H9 (cell line): ENCODE results near the gene ZNF750. TPM values are rescaled to one million over a fixed set of nuclear protein-coding genes. Genes with fewer than 3 reads are reported as not detected.
A peak's percentile ranks its signal among the peaks of the same experiment; 100 is the strongest.

ENCODE experiments used
- DNase-seq: peaks from one replicate; pipeline ENCODE4 v3.0.0-alpha.2; 2017
- H2AFZ ChIP-seq: one replicate; pipeline ENCODE4 v1.6.1; 2013; ENCODE audit warnings: mild to moderate bottlenecking, low read length, control low read depth, moderate library complexity
- H2AK5ac ChIP-seq: 2 replicates; pipeline ENCODE4 v1.6.1; 2013; ENCODE audit warnings: low read length, control low read depth, mixed read lengths; ENCODE audit not compliant: insufficient read length
- H2BK120ac ChIP-seq: one replicate; pipeline ENCODE4 v1.6.1; 2013; ENCODE audit warnings: low read depth, mild to moderate bottlenecking, low read length, control low read depth, inconsistent platforms; ENCODE audit not compliant: poor library complexity, severe bottlenecking
- H2BK12ac ChIP-seq: 2 replicates; pipeline ENCODE4 v1.6.1; 2013; ENCODE audit warnings: low read length, control low read depth, mixed read lengths, low read depth; ENCODE audit not compliant: insufficient read length
- H2BK15ac ChIP-seq: 2 replicates; pipeline ENCODE4 v1.6.1; 2013; ENCODE audit warnings: low read depth, low read length, control low read depth
- H2BK20ac ChIP-seq: one replicate; pipeline ENCODE4 v1.6.1; 2013; ENCODE audit warnings: low read depth, mild to moderate bottlenecking, low read length, control low read depth, inconsistent platforms; ENCODE audit not compliant: poor library complexity, severe bottlenecking
- H2BK5ac ChIP-seq: 2 replicates; pipeline ENCODE4 v1.6.1; 2013; ENCODE audit warnings: low read length, control low read depth, mixed read lengths; ENCODE audit not compliant: insufficient read length
- H3K14ac ChIP-seq: 2 replicates; pipeline ENCODE4 v1.6.1; 2013; ENCODE audit warnings: low read length, control low read depth; ENCODE audit not compliant: insufficient read depth
- H3K18ac ChIP-seq: 2 replicates; pipeline ENCODE4 v1.6.1; 2013; ENCODE audit warnings: low read depth, mild to moderate bottlenecking, mixed read lengths, low read length, control low read depth; ENCODE audit not compliant: insufficient read length
- H3K23ac ChIP-seq: 2 replicates; pipeline ENCODE4 v1.6.1; 2013; ENCODE audit warnings: low read length, control low read depth, mixed read lengths, low read depth; ENCODE audit not compliant: insufficient read length
- H3K23me2 ChIP-seq: 2 replicates; pipeline ENCODE4 v1.6.1; 2013; ENCODE audit warnings: low read depth, mild to moderate bottlenecking, mixed read lengths, low read length, control low read depth; ENCODE audit not compliant: insufficient read length, poor library complexity, severe bottlenecking
- H3K27ac ChIP-seq: 2 replicates; pipeline ENCODE4 v1.5.1; 2013; ENCODE audit warnings: low read length, control low read depth, mixed read lengths, low read depth; ENCODE audit not compliant: insufficient read length
- H3K27me3 ChIP-seq: 2 replicates; pipeline ENCODE4 v1.6.1; 2013; ENCODE audit warnings: low read length, control low read depth, inconsistent platforms; ENCODE audit not compliant: insufficient read depth
- H3K4ac ChIP-seq: 2 replicates; pipeline ENCODE4 v1.6.1; 2013; ENCODE audit warnings: low read depth, mild to moderate bottlenecking, control low read depth, inconsistent platforms, low read length, moderate library complexity
- H3K4me1 ChIP-seq: 2 replicates; pipeline ENCODE4 v1.6.1; 2013; ENCODE audit warnings: low read length, control low read depth, inconsistent platforms; ENCODE audit not compliant: insufficient read depth
- H3K4me2 ChIP-seq: 2 replicates; pipeline ENCODE4 v1.6.1; 2013; ENCODE audit warnings: low read length, control low read depth, mixed read lengths; ENCODE audit not compliant: insufficient read length, insufficient read depth
- H3K56ac ChIP-seq: 2 replicates; pipeline ENCODE4 v1.6.1; 2013; ENCODE audit warnings: low read depth, mild to moderate bottlenecking, mixed read lengths, low read length, control low read depth; ENCODE audit not compliant: insufficient read length
- H3K79me1 ChIP-seq: 2 replicates; pipeline ENCODE4 v1.6.1; 2013; ENCODE audit warnings: low read depth, mild to moderate bottlenecking, moderate library complexity, low read length, control low read depth, inconsistent platforms; ENCODE audit not compliant: insufficient read depth, poor library complexity, severe bottlenecking
- H3K79me2 ChIP-seq: 2 replicates; pipeline ENCODE4 v1.6.1; 2013; ENCODE audit warnings: low read length, control low read depth, inconsistent platforms; ENCODE audit not compliant: insufficient read depth
- H3K9ac ChIP-seq: 2 replicates; pipeline ENCODE4 v1.6.1; 2013; ENCODE audit warnings: low read length, control low read depth, mixed read lengths; ENCODE audit not compliant: insufficient read length; ENCODE audit errors: extremely low read depth
- H3K9me3 ChIP-seq: one replicate; pipeline ENCODE4 v1.6.1; 2013; ENCODE audit warnings: low read depth, low read length, inconsistent platforms; ENCODE audit not compliant: control insufficient read depth
- H3T11ph ChIP-seq: one replicate; pipeline ENCODE4 v1.6.1; 2013; ENCODE audit warnings: mild to moderate bottlenecking, low read length, control low read depth, inconsistent platforms
- H4K20me1 ChIP-seq: one replicate; pipeline ENCODE4 v1.6.1; 2013; ENCODE audit not compliant: control insufficient read depth, insufficient read length, insufficient read depth
- H4K5ac ChIP-seq: 2 replicates; pipeline ENCODE4 v1.6.1; 2013; ENCODE audit warnings: low read depth, mild to moderate bottlenecking, mixed read lengths, low read length, control low read depth; ENCODE audit not compliant: insufficient read length
- H4K8ac ChIP-seq: replicated peaks from 2 replicates; pipeline ENCODE4 v1.6.1; 2013; ENCODE audit warnings: low read length, control low read depth, mixed read lengths, low read depth; ENCODE audit not compliant: insufficient read length
- H4K91ac ChIP-seq: 2 replicates; pipeline ENCODE4 v1.6.1; 2013; ENCODE audit warnings: low read depth, mild to moderate bottlenecking, moderate library complexity, mixed read lengths, low read length, control low read depth; ENCODE audit not compliant: insufficient read length
- H3K27ac Mint-ChIP-seq, 3 experiments: 2 replicates in 2 of 3; 3 replicates in 1 of 3; pipeline ENCODE4 v1.8.0; 2020 to 2021; ENCODE audit warnings: mixed read lengths in 3 of 3, mild to moderate bottlenecking in 1 of 3, moderate library complexity in 1 of 3
- H3K27me3 Mint-ChIP-seq: 2 replicates; pipeline ENCODE4 v1.8.0; 2021; ENCODE audit warnings: low read depth, mild to moderate bottlenecking, moderate library complexity, mixed read lengths
- H3K36me3 Mint-ChIP-seq, 3 experiments: 2 replicates in 2 of 3; 3 replicates in 1 of 3; pipeline ENCODE4 v1.8.0; 2020 to 2021; ENCODE audit warnings: low read depth in 3 of 3, mixed read lengths in 3 of 3; ENCODE audit not compliant: insufficient read depth in 1 of 3
- H3K4me1 Mint-ChIP-seq, 2 experiments: 2 replicates each; pipeline ENCODE4 v1.8.0; 2020; ENCODE audit warnings: mixed read lengths in 2 of 2
- H3K4me3 Mint-ChIP-seq, 2 experiments: 2 replicates in 1 of 2; 3 replicates in 1 of 2; pipeline ENCODE4 v1.8.0; 2020 to 2021; ENCODE audit warnings: mild to moderate bottlenecking in 2 of 2, mixed read lengths in 2 of 2, moderate library complexity in 1 of 2
- H3K9me3 Mint-ChIP-seq, 2 experiments: 2 replicates in 1 of 2; 3 replicates in 1 of 2; pipeline ENCODE4 v1.8.0; 2020; ENCODE audit warnings: mild to moderate bottlenecking in 2 of 2, mixed read lengths in 2 of 2, moderate library complexity in 1 of 2
- WGBS: extraction: QIAGEN DNeasy Blood & Tissue Kit; methylation state at CpG from one replicate; pipeline ENCODE4 v1.1.7; 2013; ENCODE audit warnings: missing lambda C conversion rate, low lambda C conversion rate, mixed read lengths; ENCODE audit not compliant: insufficient read length; ENCODE audit errors: extremely low coverage; 5-methylcytosine and 5-hydroxymethylcytosine counted together
- total RNA-seq: library from RNA; stranded (reverse); gene quantifications from 2 replicates; pipeline ENCODE4 v1.2.1, GENCODE V29; 2021
- TF ChIP-seq, protein P1 (sequence below): fragments of 200-600 bp; sonication (generic); conservative IDR thresholded peaks from 3 replicates; pipeline ENCODE4 v1.8.0; 2021; ENCODE audit warnings: antibody characterized with exemption, mild to moderate bottlenecking

ZNF750 gene
- total RNA-seq, 1 experiment from 2014 or later, result not detected

DNA sequence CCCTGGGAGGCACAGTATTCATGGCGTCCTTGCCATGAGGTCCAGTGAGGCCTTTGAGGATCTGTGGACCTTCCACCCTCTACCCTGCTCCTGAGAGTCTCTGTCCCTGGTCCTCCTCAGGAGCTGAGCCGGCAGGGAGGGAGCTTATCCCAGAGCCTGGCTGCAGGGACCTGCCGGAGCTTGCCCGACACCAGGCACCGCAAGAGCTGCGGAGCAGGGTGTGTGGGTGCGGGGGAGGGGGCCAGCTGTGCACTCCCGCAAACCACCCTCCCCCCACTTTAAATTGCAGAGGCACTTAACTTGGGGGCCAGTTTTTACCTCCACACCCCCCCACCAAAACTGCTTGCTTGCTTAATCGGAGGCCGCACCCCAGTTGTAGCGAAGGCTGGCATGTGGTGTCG, 609 bp upstream of the ZNF750 start:
- H3K14ac ChIP-seq, result no peak overlapping the region
- no peaks in the 10 kb centered on the region for H3K27me3 Mint-ChIP-seq
- peaks cover 3 to 11% (median 5%) of the 10 kb centered on the region in 3 experiments; a peak in 4 of 7 replicates for H3K36me3 Mint-ChIP-seq
- no peak overlapping the region for H3K23ac ChIP-seq
- no CpG with 5 or more reads among the region's 12 CpGs for WGBS
- H3K9ac ChIP-seq, result no peak overlapping the region
- peak overlapping the region in 2 of 3 experiments; percentile 81 to 90; a peak in 2 of 7 replicates for H3K27ac Mint-ChIP-seq
- no peak overlapping the region for H3K56ac ChIP-seq
- H4K8ac ChIP-seq, result no peak overlapping the region
- no peaks in the 10 kb centered on the region for H3K9me3 Mint-ChIP-seq
- no peak overlapping the region for H3K4me2 ChIP-seq
- no peaks in the 10 kb centered on the region for H3K27me3 ChIP-seq
- H3K4me1 Mint-ChIP-seq, result peaks cover 39 to 42% of the 10 kb centered on the region in 2 experiments
- no peak overlapping the region for H3T11ph ChIP-seq
- H4K20me1 ChIP-seq, result no peaks in the 10 kb centered on the region
- no peak overlapping the region for H3K4me3 Mint-ChIP-seq
- no peak for DNase-seq
- no peaks in the 10 kb centered on the region for H3K79me2 ChIP-seq
- no peak overlapping the region for H2BK5ac ChIP-seq
- H3K4me1 ChIP-seq, result 0 out of 2 replicates have a peak, but pooled peaks cover 1% of the 10 kb centered on the region
- H3K4ac ChIP-seq, result no peak overlapping the region
- H2BK20ac ChIP-seq, result no peak overlapping the region
- H4K91ac ChIP-seq, result no peak overlapping the region
- no peak overlapping the region for H3K18ac ChIP-seq
- no peak overlapping the region for H2BK12ac ChIP-seq
- no peaks in the 10 kb centered on the region for H3K79me1 ChIP-seq
- no peak overlapping the region for H2AK5ac ChIP-seq
- no peak overlapping the region for H4K5ac ChIP-seq
- no peak overlapping the region for H2BK15ac ChIP-seq
- TF ChIP-seq, protein P1, sequence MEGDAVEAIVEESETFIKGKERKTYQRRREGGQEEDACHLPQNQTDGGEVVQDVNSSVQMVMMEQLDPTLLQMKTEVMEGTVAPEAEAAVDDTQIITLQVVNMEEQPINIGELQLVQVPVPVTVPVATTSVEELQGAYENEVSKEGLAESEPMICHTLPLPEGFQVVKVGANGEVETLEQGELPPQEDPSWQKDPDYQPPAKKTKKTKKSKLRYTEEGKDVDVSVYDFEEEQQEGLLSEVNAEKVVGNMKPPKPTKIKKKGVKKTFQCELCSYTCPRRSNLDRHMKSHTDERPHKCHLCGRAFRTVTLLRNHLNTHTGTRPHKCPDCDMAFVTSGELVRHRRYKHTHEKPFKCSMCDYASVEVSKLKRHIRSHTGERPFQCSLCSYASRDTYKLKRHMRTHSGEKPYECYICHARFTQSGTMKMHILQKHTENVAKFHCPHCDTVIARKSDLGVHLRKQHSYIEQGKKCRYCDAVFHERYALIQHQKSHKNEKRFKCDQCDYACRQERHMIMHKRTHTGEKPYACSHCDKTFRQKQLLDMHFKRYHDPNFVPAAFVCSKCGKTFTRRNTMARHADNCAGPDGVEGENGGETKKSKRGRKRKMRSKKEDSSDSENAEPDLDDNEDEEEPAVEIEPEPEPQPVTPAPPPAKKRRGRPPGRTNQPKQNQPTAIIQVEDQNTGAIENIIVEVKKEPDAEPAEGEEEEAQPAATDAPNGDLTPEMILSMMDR, result no peak
- H2AFZ ChIP-seq, result no peak overlapping the region
- no peaks in the 10 kb centered on the region for H3K23me2 ChIP-seq
- no peaks in the 10 kb centered on the region for H3K9me3 ChIP-seq
- no peak overlapping the region for H2BK120ac ChIP-seq
- no peak overlapping the region for H3K27ac ChIP-seq
